HFF-Myc (cell line): ENCODE results near the gene CFAP70.

ENCODE experiments used
- DNase-seq: peaks from one replicate; pipeline ENCODE4 v3.0.0-alpha.2; 2011; ENCODE audit warnings: low read depth; ENCODE audit errors: extremely low read depth
- H3K4me3 ChIP-seq: replicated peaks from 2 replicates; pipeline ENCODE4 v1.5.1; 2011; ENCODE audit warnings: low read depth, mild to moderate bottlenecking, control low read depth, low read length
- TF ChIP-seq, protein P1 (sequence below): IDR thresholded peaks from 2 replicates; pipeline ENCODE4 v1.5.1; 2012; ENCODE audit warnings: mild to moderate bottlenecking, low read depth, low read length, control low read depth; ENCODE audit errors: missing control alignments

CFAP70 gene

DNA sequence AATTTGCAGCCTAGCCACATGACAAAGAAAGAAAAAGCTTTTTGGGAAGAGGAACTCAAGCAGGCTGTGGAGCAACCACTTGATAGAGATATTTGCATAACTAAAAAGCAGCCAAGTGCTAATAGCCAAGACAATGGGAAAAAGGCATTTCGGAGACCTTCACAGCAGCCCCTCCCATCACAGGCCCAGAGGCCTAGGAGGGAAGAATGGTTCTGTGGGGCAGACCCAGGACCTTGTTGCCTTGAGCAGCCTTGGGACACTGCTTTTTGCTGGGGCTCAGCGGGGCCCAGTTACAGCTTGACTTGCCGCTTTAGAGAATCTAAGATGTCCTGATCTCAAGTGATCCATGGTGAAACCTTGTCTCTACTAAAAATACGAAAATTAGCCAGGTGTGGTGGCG, 152.3 kb downstream of the CFAP70 start:
- H3K4me3 ChIP-seq, result no peak overlapping the region
- TF ChIP-seq, protein P1, sequence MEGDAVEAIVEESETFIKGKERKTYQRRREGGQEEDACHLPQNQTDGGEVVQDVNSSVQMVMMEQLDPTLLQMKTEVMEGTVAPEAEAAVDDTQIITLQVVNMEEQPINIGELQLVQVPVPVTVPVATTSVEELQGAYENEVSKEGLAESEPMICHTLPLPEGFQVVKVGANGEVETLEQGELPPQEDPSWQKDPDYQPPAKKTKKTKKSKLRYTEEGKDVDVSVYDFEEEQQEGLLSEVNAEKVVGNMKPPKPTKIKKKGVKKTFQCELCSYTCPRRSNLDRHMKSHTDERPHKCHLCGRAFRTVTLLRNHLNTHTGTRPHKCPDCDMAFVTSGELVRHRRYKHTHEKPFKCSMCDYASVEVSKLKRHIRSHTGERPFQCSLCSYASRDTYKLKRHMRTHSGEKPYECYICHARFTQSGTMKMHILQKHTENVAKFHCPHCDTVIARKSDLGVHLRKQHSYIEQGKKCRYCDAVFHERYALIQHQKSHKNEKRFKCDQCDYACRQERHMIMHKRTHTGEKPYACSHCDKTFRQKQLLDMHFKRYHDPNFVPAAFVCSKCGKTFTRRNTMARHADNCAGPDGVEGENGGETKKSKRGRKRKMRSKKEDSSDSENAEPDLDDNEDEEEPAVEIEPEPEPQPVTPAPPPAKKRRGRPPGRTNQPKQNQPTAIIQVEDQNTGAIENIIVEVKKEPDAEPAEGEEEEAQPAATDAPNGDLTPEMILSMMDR, result no peak
- DNase-seq, result no peak

DNA sequence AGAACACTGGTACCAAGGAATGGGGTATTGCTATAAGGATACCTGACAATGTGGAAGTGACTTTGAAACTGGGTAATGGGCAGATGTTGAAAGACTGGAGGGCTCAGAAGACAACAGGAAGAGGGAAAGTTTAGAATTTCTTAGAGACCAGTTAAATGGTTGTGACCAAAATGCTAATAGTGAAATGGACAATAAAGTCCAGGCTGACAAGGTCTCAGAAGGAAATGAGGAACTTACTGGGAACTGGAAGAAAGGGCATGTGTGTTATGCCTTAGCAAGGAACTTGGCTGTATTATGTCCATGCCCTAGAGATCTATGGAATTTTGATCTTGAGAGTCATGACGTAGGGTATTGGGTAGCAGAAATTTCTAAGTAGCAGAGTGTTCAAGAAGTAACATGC, 152.8 kb downstream of the CFAP70 start:
- DNase-seq, result no peak
- H3K4me3 ChIP-seq, result no peak overlapping the region
- TF ChIP-seq, protein P1, result no peak

- TF ChIP-seq, protein P1, result no peak
- no peak for DNase-seq
- H3K4me3 ChIP-seq, result no peak overlapping the region
Measured at GRCh38 chr10:73205081-73205480, 153.6 kb downstream of the CFAP70 start.
